Fibroblast of lung (primary cell): ENCODE measurements around the gene EIF1B.

ENCODE experiments used
- EZH2 ChIP-seq: IDR thresholded peaks from 2 replicates; pipeline ENCODE4 v1.5.1; 2012; ENCODE audit warnings: low read length, control low read depth, mild to moderate bottlenecking; ENCODE audit errors: missing control alignments
- TF ChIP-seq, protein P1 (sequence below), 2 donors: IDR thresholded peaks in 1 of 2; conservative IDR thresholded peaks in 1 of 2; 1 replicate in 1 of 2; 2 replicates in 1 of 2; pipeline ENCODE4 v1.5.1; 2011 to 2012; ENCODE audit warnings: low read length in 2 of 2, control low read depth in 1 of 2, inconsistent platforms in 1 of 2, low read depth in 1 of 2, mild to moderate bottlenecking in 1 of 2

DNA sequence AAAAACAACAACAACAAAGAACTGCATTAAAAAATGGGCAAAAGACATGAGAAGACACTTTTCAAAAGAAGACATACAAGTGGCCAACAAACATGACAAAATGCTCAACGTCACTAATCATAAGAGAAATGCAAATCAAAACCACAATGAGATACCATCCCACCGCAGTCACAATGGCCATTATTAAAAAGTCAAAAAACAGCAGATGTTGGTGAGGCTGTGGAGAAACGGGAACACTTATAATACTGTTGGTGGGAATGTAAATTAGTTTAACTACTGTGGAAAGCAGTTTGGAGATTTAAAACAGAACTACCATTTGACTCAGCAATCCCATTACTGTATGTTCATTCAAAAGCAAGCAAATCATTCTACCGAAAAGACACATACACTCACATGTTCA, 15.1 kb downstream of the EIF1B start:
- TF ChIP-seq, protein P1, sequence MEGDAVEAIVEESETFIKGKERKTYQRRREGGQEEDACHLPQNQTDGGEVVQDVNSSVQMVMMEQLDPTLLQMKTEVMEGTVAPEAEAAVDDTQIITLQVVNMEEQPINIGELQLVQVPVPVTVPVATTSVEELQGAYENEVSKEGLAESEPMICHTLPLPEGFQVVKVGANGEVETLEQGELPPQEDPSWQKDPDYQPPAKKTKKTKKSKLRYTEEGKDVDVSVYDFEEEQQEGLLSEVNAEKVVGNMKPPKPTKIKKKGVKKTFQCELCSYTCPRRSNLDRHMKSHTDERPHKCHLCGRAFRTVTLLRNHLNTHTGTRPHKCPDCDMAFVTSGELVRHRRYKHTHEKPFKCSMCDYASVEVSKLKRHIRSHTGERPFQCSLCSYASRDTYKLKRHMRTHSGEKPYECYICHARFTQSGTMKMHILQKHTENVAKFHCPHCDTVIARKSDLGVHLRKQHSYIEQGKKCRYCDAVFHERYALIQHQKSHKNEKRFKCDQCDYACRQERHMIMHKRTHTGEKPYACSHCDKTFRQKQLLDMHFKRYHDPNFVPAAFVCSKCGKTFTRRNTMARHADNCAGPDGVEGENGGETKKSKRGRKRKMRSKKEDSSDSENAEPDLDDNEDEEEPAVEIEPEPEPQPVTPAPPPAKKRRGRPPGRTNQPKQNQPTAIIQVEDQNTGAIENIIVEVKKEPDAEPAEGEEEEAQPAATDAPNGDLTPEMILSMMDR (conservative IDR thresholded peaks at IDR 0.05 in 1 of 2, IDR thresholded peaks at IDR 0.05 in 1 of 2; ENCODE audit: low read depth in 1 of 2, low read length in 2 of 2): no peak
- no peak for TF ChIP-seq EZH2
